OCI-LY3 (cell line): ENCODE data around the gene CCND1.

Experiments
- H2AFZ ChIP-seq: fragments of 200-600, 300-600 bp; shearing (Covaris generic); 2 replicates; pipeline ENCODE4 v1.6.0; 2014; ENCODE audit warnings: antibody characterized with exemption, low read depth, low read length
- H3K27ac ChIP-seq: fragments of 200-600, 300-600 bp; sonication (generic); 2 replicates; pipeline ENCODE4 v1.5.1; 2014; ENCODE audit warnings: mild to moderate bottlenecking, low read length, moderate library complexity, mixed read lengths
- H3K27me3 ChIP-seq: fragments of 200-600, 300-600 bp; sonication (generic); 2 replicates; pipeline ENCODE4 v1.6.1; 2014; ENCODE audit warnings: low read depth, low read length, mixed read lengths
- H3K36me3 ChIP-seq: fragments of 200-600, 300-600 bp; sonication (generic); replicated peaks from 2 replicates; pipeline ENCODE3; 2014; ENCODE audit warnings: low read depth, low read length, mixed read lengths
- H3K4me1 ChIP-seq: fragments of 300-600, 200-600 bp; sonication (generic); 2 replicates; pipeline ENCODE4 v1.6.1; 2014; ENCODE audit warnings: low read length, mixed read lengths
- H3K4me2 ChIP-seq: fragments of 200-600, 300-600 bp; sonication (generic); 2 replicates; pipeline ENCODE4 v1.6.1; 2014; ENCODE audit warnings: low read length, mixed read lengths
- H3K4me3 ChIP-seq: fragments of 300-600, 200-600 bp; sonication (generic); 2 replicates; pipeline ENCODE4 v1.5.1; 2014; ENCODE audit warnings: antibody characterized with exemption, mild to moderate bottlenecking, low read length, moderate library complexity
- H3K79me2 ChIP-seq: fragments of 300-600, 200-600 bp; shearing (Covaris generic); 2 replicates; pipeline ENCODE4 v1.6.1; 2014; ENCODE audit warnings: mild to moderate bottlenecking, low read length, mixed read lengths
- H3K9ac ChIP-seq: fragments of 300-600, 200-600 bp; shearing (Covaris generic); 2 replicates; pipeline ENCODE4 v1.6.0; 2014; ENCODE audit warnings: mild to moderate bottlenecking, low read length, moderate library complexity
- H3K9me3 ChIP-seq: fragments of 200-600, 300-600 bp; shearing (Covaris generic); 2 replicates; pipeline ENCODE4 v1.6.1; 2014; ENCODE audit warnings: low read length, mixed read lengths; ENCODE audit not compliant: insufficient read depth
- H4K20me1 ChIP-seq: fragments of 200-600, 300-600 bp; sonication (generic); 2 replicates; pipeline ENCODE4 v1.6.1; 2016; ENCODE audit warnings: low read length, mixed read lengths; ENCODE audit not compliant: insufficient read depth
- EZH2phosphoT487 ChIP-seq: fragments of 200-600 bp; shearing (Covaris generic); IDR thresholded peaks from 2 replicates; pipeline ENCODE4 v1.6.1; 2018; ENCODE audit warnings: antibody characterized with exemption, mixed run types, low read depth
- TF ChIP-seq, protein P1 (sequence below): fragments of 200-600, 300-600 bp; sonication (generic); IDR thresholded peaks from 2 replicates; pipeline ENCODE4 v1.5.1; 2014; ENCODE audit warnings: antibody characterized with exemption, low read length, low read depth

CCND1 gene

GRCh38 chr11:69656536-69657455 is 15.8 kb downstream of the CCND1 start:
- H2AFZ ChIP-seq: no peak overlapping the region
- TF ChIP-seq EZH2phosphoT487: no peak
- TF ChIP-seq, protein P1, sequence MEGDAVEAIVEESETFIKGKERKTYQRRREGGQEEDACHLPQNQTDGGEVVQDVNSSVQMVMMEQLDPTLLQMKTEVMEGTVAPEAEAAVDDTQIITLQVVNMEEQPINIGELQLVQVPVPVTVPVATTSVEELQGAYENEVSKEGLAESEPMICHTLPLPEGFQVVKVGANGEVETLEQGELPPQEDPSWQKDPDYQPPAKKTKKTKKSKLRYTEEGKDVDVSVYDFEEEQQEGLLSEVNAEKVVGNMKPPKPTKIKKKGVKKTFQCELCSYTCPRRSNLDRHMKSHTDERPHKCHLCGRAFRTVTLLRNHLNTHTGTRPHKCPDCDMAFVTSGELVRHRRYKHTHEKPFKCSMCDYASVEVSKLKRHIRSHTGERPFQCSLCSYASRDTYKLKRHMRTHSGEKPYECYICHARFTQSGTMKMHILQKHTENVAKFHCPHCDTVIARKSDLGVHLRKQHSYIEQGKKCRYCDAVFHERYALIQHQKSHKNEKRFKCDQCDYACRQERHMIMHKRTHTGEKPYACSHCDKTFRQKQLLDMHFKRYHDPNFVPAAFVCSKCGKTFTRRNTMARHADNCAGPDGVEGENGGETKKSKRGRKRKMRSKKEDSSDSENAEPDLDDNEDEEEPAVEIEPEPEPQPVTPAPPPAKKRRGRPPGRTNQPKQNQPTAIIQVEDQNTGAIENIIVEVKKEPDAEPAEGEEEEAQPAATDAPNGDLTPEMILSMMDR: no peak
- H3K27ac ChIP-seq: no peak overlapping the region
- H3K27me3 ChIP-seq: no peaks in the 10 kb centered on the region
- no peaks in the 10 kb centered on the region for H3K9me3 ChIP-seq
- no peak overlapping the region for H3K9ac ChIP-seq
- no peaks in the 10 kb centered on the region for H3K4me1 ChIP-seq
- no peak overlapping the region for H3K4me2 ChIP-seq
- H3K4me3 ChIP-seq: no peak overlapping the region
- no peaks in the 10 kb centered on the region for H3K79me2 ChIP-seq
- peaks cover 12% of the 10 kb centered on the region for H3K36me3 ChIP-seq
- no peaks in the 10 kb centered on the region for H4K20me1 ChIP-seq

GRCh38 chr11:69657456-69657910 is 16.5 kb downstream of the CCND1 start:
- Histone ChIP-seq H4K20me1 (no peaks in the 10 kb centered on the region), H3K79me2 (no peaks in the 10 kb centered on the region), H3K4me2 (no peak overlapping the region), H3K27me3 (no peaks in the 10 kb centered on the region), H3K9me3 (no peaks in the 10 kb centered on the region), H3K4me3 (no peak overlapping the region), H3K4me1 (no peaks in the 10 kb centered on the region), H2AFZ (no peak overlapping the region), H3K9ac (no peak overlapping the region), H3K36me3 (peaks cover 7% of the 10 kb centered on the region), H3K27ac (no peak overlapping the region)
- TF ChIP-seq EZH2phosphoT487: no peak
- TF ChIP-seq, protein P1: no peak

GRCh38 chr11:69657911-69658625 is 17.1 kb downstream of the CCND1 start:
- Histone ChIP-seq H3K4me2 (no peak overlapping the region), H2AFZ (no peak overlapping the region), H3K9me3 (no peaks in the 10 kb centered on the region), H3K9ac (no peak overlapping the region), H3K27ac (no peak overlapping the region), H3K4me3 (no peak overlapping the region), H3K27me3 (no peaks in the 10 kb centered on the region), H3K79me2 (no peaks in the 10 kb centered on the region), H4K20me1 (no peaks in the 10 kb centered on the region), H3K36me3 (peaks cover 4% of the 10 kb centered on the region), H3K4me1 (no peaks in the 10 kb centered on the region)
- no peak for TF ChIP-seq EZH2phosphoT487
- TF ChIP-seq, protein P1: no peak
